IPS-15b (cell line): ENCODE results near the gene SCARF1.

ENCODE experiments used
- H3K27me3 ChIP-seq: one replicate; pipeline ENCODE4 v1.6.1; 2013; ENCODE audit warnings: low read length; ENCODE audit not compliant: control insufficient read depth, insufficient read depth
- H3K36me3 ChIP-seq: one replicate; pipeline ENCODE4 v1.6.1; 2013; ENCODE audit warnings: low read length; ENCODE audit not compliant: control insufficient read depth, insufficient read depth
- H3K4me1 ChIP-seq: one replicate; pipeline ENCODE4 v1.6.1; 2013; ENCODE audit warnings: mild to moderate bottlenecking, low read length; ENCODE audit not compliant: control insufficient read depth, insufficient read depth
- H3K4me3 ChIP-seq: one replicate; pipeline ENCODE4 v1.5.1; 2013; ENCODE audit warnings: low read depth, low read length
- H3K9ac ChIP-seq: one replicate; pipeline ENCODE4 v1.6.1; 2013; ENCODE audit warnings: low read depth, mild to moderate bottlenecking, low read length
- H3K9me3 ChIP-seq: one replicate; pipeline ENCODE4 v1.6.1; 2013; ENCODE audit warnings: mild to moderate bottlenecking, low read length; ENCODE audit not compliant: control insufficient read depth, insufficient read depth

SCARF1 gene

GRCh38 chr17:1644493-1645206, 882 bp downstream of the SCARF1 start:
- no peak overlapping the region for H3K9ac ChIP-seq
- H3K27me3 ChIP-seq, result peaks cover 6% of the 10 kb centered on the region
- peaks cover 2% of the 10 kb centered on the region for H3K4me1 ChIP-seq
- H3K4me3 ChIP-seq, result no peak overlapping the region
- H3K36me3 ChIP-seq, result no peaks in the 10 kb centered on the region
- H3K9me3 ChIP-seq, result no peaks in the 10 kb centered on the region

GRCh38 chr17:1643999-1644492, 1.5 kb downstream of the SCARF1 start:
- Histone ChIP-seq H3K9me3 (no peaks in the 10 kb centered on the region), H3K9ac (no peak overlapping the region), H3K4me3 (no peak overlapping the region), H3K36me3 (no peaks in the 10 kb centered on the region), H3K27me3 (peaks cover 6% of the 10 kb centered on the region), H3K4me1 (peaks cover 2% of the 10 kb centered on the region)

DNA sequence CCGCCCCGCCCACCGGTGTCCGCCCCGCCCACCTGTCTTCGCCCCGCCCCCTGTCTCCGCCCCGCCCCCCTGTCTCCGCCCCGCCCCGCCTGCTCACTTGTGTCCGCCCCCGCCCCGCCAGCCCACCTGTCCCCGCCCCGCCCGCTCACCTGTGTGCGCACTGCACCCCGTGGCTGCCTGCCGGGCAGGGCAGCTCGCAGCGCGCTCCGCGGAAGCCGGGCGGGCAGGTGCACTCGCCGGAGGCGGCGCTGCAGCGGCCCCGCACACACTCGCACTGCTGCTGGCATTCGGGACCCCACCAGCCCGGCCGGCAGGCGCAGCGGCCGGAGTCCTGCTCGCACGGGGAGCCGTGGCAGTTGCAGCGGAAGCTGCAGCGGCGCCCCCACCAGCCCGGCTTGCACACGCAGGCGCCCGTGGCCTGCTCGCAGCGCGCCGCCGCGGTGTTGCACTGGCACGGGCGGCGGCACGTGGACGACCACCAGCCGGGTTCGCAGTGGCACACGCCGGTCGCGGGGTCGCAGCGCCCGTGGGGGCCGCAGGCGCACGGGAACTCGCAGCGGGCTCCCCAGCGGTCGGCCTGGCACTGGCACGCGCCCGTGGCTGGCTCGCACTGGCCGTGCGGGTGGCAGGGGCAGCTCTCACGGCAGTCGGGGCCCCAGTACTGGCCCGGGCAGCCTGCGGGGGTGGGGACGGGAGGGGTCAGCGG, 2.1 kb downstream of the SCARF1 start:
- Histone ChIP-seq H3K4me1 (peaks cover 2% of the 10 kb centered on the region), H3K9me3 (no peaks in the 10 kb centered on the region), H3K36me3 (no peaks in the 10 kb centered on the region), H3K4me3 (peak overlapping the region; percentile 46), H3K9ac (no peak overlapping the region), H3K27me3 (peaks cover 6% of the 10 kb centered on the region)

GRCh38 chr17:1641065-1641403, 4.5 kb downstream of the SCARF1 start:
- Histone ChIP-seq H3K9me3 (no peaks in the 10 kb centered on the region), H3K36me3 (no peaks in the 10 kb centered on the region), H3K27me3 (peaks cover 6% of the 10 kb centered on the region), H3K9ac (no peak overlapping the region), H3K4me1 (no peaks in the 10 kb centered on the region), H3K4me3 (no peak overlapping the region)

GRCh38 chr17:1640329-1641064, 5.0 kb downstream of the SCARF1 start:
- no peak overlapping the region for H3K4me3 ChIP-seq
- no peaks in the 10 kb centered on the region for H3K9me3 ChIP-seq
- H3K36me3 ChIP-seq, result no peaks in the 10 kb centered on the region
- peaks cover 6% of the 10 kb centered on the region for H3K27me3 ChIP-seq
- H3K4me1 ChIP-seq, result no peaks in the 10 kb centered on the region
- H3K9ac ChIP-seq, result no peak overlapping the region

GRCh38 chr17:1639549-1640180, 5.9 kb downstream of the SCARF1 start:
- Histone ChIP-seq H3K4me1 (no peaks in the 10 kb centered on the region), H3K9me3 (no peaks in the 10 kb centered on the region), H3K36me3 (no peaks in the 10 kb centered on the region), H3K9ac (no peak overlapping the region), H3K4me3 (no peak overlapping the region), H3K27me3 (peaks cover 6% of the 10 kb centered on the region)

- H3K4me3 ChIP-seq, result no peak overlapping the region
- H3K9ac ChIP-seq, result no peak overlapping the region
- no peaks in the 10 kb centered on the region for H3K36me3 ChIP-seq
- no peaks in the 10 kb centered on the region for H3K4me1 ChIP-seq
- no peaks in the 10 kb centered on the region for H3K9me3 ChIP-seq
- no peaks in the 10 kb centered on the region for H3K27me3 ChIP-seq
Measured at GRCh38 chr17:1638624-1639300, 6.8 kb downstream of the SCARF1 start.

- no peaks in the 10 kb centered on the region for H3K4me1 ChIP-seq
- H3K9ac ChIP-seq, result no peak overlapping the region
- H3K27me3 ChIP-seq, result no peaks in the 10 kb centered on the region
- no peaks in the 10 kb centered on the region for H3K36me3 ChIP-seq
- H3K9me3 ChIP-seq, result no peaks in the 10 kb centered on the region
- H3K4me3 ChIP-seq, result no peak overlapping the region
Measured at GRCh38 chr17:1638171-1638590, 7.4 kb downstream of the SCARF1 start.

GRCh38 chr17:1636732-1637285, 8.7 kb downstream of the SCARF1 start:
- no peaks in the 10 kb centered on the region for H3K9me3 ChIP-seq
- H3K4me3 ChIP-seq, result no peak overlapping the region
- no peaks in the 10 kb centered on the region for H3K27me3 ChIP-seq
- H3K4me1 ChIP-seq, result no peaks in the 10 kb centered on the region
- no peaks in the 10 kb centered on the region for H3K36me3 ChIP-seq
- no peak overlapping the region for H3K9ac ChIP-seq

DNA sequence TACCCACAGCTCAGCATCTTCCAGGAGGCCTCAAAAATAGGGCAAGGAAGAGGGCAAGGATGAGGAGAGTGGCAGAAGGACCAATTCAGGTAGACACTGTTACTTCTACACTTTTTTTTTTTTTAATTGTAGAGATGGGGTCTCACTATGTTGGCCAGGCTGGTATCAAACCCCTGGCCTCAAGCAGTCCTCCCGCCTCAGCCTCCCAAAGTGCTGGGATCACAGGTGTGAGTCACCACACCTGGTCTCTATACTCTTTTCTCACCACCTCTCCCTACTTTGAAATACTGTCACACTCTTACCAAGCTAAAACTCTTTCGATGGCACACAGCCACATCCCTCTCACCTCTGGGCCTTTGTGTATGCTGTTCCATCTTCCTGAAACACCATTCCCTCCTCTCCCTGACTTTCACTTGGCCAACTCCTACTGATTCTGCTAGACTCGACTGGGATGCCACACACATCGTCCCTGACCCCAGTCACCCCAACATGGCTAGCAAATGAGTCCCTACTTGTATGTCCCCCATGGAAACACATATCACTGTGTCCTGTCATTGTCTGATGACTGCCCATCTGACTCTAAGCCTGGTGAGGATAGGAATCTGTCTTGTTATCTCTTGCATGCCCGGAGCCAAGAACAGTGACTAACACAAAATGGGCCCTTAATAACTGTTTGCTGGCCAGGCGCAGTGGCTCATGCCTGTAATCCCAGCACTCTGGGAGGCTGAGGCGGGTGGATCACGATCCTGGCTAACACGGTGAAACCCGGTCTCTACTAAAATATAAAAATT, 9.7 kb downstream of the SCARF1 start:
- no peaks in the 10 kb centered on the region for H3K36me3 ChIP-seq
- no peak overlapping the region for H3K4me3 ChIP-seq
- H3K4me1 ChIP-seq, result no peaks in the 10 kb centered on the region
- no peaks in the 10 kb centered on the region for H3K27me3 ChIP-seq
- no peaks in the 10 kb centered on the region for H3K9me3 ChIP-seq
- no peak overlapping the region for H3K9ac ChIP-seq
